Ishikawa (cell line): ENCODE measurements around the gene APLF.

Experiments used
- CEBPB ChIP-seq: IDR thresholded peaks from 2 replicates; pipeline ENCODE4 v1.6.1; 2012
- CREB1 ChIP-seq: IDR thresholded peaks from 2 replicates; pipeline ENCODE4 v1.6.1; 2012; ENCODE audit warnings: low read depth
- EGR1 ChIP-seq: IDR thresholded peaks from 2 replicates; pipeline ENCODE4 v1.6.1; 2012
- EP300 ChIP-seq: IDR thresholded peaks from 2 replicates; pipeline ENCODE4 v1.6.1; 2012; ENCODE audit warnings: borderline replicate concordance
- FOXM1 ChIP-seq: IDR thresholded peaks from 2 replicates; pipeline ENCODE4 v1.6.1; 2012; ENCODE audit warnings: low read depth, borderline replicate concordance
- MAX ChIP-seq: IDR thresholded peaks from 2 replicates; pipeline ENCODE4 v1.6.1; 2012
- NFIC ChIP-seq: IDR thresholded peaks from 2 replicates; pipeline ENCODE4 v1.6.1; 2012
- RAD21 ChIP-seq: IDR thresholded peaks from 2 replicates; pipeline ENCODE4 v1.6.1; 2012; ENCODE audit warnings: low read depth
- REST ChIP-seq: IDR thresholded peaks from 2 replicates; pipeline ENCODE4 v1.6.1; 2012; ENCODE audit warnings: low read depth, mild to moderate bottlenecking
- TAF1 ChIP-seq: IDR thresholded peaks from 2 replicates; pipeline ENCODE4 v1.6.1; 2012; ENCODE audit warnings: low read depth, mild to moderate bottlenecking
- TCF12 ChIP-seq: IDR thresholded peaks from 2 replicates; pipeline ENCODE4 v1.6.1; 2012; ENCODE audit warnings: low read depth
- TEAD4 ChIP-seq: IDR thresholded peaks from 2 replicates; pipeline ENCODE4 v1.6.1; 2012
- USF1 ChIP-seq: IDR thresholded peaks from 2 replicates; pipeline ENCODE4 v1.6.1; 2012
- YY1 ChIP-seq: IDR thresholded peaks from 2 replicates; pipeline ENCODE4 v1.6.1; 2012; ENCODE audit warnings: low read depth
- ZBTB7A ChIP-seq: IDR thresholded peaks from 2 replicates; pipeline ENCODE4 v1.6.1; 2012; ENCODE audit warnings: low read depth

APLF gene

GRCh38 chr2:68548396-68548795, 81.0 kb downstream of the APLF start:
- TF ChIP-seq YY1 (no peak), TCF12 (no peak), EP300 (no peak), TAF1 (no peak), RAD21 (no peak), CEBPB (no peak), TEAD4 (no peak), EGR1 (no peak), CREB1 (no peak), NFIC (no peak), MAX (no peak), ZBTB7A (no peak), FOXM1 (no peak), REST (no peak), USF1 (no peak)

- TF ChIP-seq FOXM1 (no peak), YY1 (no peak), NFIC (no peak), CREB1 (no peak), EP300 (no peak), EGR1 (no peak), TEAD4 (no peak), ZBTB7A (no peak), RAD21 (no peak)
Observed at GRCh38 chr2:68553098-68553497, 85.7 kb downstream of the APLF start.

- TF ChIP-seq CREB1: no peak
- TF ChIP-seq YY1: no peak
- no peak for TF ChIP-seq TCF12
- TF ChIP-seq MAX: no peak
- TF ChIP-seq USF1: no peak
- no peak for TF ChIP-seq EP300
- TF ChIP-seq RAD21: no peak
- no peak for TF ChIP-seq FOXM1
- no peak for TF ChIP-seq CEBPB
- no peak for TF ChIP-seq TAF1
- TF ChIP-seq TEAD4: no peak
- no peak for TF ChIP-seq REST
- TF ChIP-seq ZBTB7A: no peak
- TF ChIP-seq NFIC: no peak
- TF ChIP-seq EGR1: no peak
Observed at GRCh38 chr2:68556381-68556780, 89.0 kb downstream of the APLF start.

- TF ChIP-seq TEAD4: no peak
- no peak for TF ChIP-seq REST
- no peak for TF ChIP-seq YY1
- TF ChIP-seq NFIC: no peak
- no peak for TF ChIP-seq ZBTB7A
- no peak for TF ChIP-seq RAD21
- no peak for TF ChIP-seq CEBPB
- no peak for TF ChIP-seq CREB1
- no peak for TF ChIP-seq TCF12
- TF ChIP-seq TAF1: no peak
- TF ChIP-seq EGR1: no peak
- no peak for TF ChIP-seq USF1
- TF ChIP-seq EP300: no peak
- TF ChIP-seq MAX: no peak
- TF ChIP-seq FOXM1: no peak
Observed at GRCh38 chr2:68558576-68558975, 91.2 kb downstream of the APLF start.
